ENCODE data around the gene PHETA1.
"Not testable (repeated sequence)": the region's sequence is repeated elsewhere in the genome, so short reads cannot be mapped to it uniquely, and the experiment has no call there.

PHETA1 gene

DNA sequence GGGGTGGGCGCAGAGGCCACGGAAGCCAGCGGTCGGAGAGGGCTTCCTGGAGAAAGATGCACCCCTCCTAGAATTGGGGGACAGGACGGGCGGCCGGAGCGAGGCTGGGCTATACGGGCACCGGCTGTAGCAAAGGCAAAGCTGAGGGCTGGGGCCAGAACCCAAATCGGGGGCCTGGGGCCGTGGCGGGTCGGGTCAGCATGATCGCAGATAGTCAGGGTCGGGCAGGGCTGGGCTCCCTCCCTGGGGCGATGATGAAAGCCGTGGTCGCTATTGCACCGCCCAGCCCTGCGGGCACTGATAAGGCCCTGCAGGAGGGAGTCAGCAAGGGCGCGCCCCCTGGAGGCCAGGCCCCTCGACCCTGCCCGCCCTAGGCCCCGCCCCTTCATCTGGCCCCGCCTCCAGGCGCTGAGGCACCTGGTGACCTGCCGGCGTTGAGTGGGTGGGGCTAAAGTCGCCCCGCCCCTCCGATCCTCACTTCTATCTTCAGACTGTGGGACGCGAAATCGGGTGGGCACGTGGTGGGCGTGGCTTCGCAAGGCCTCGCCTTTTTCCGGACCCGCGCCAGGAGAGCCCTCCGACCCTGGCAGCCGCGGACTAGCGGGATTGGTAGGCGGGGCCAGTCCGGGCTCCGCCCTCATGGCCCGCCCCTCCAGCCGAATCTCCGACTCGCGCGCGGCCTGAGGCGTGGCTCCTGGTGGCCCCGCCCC, 36.4 kb upstream of the PHETA1 start:
- DNase-seq (ENCODE audit: low spot score) = peak; percentile 98
- TF ChIP-seq CTCF (IDR thresholded peaks at IDR 0.05; ENCODE audit: extremely low read depth, insufficient read depth, missing control alignments) = peak; percentile 61
- in situ Hi-C loops (cut with MboI; ENCODE audit: low pct_unique_long_range_greater_than_20kb, low sequenced_read_pairs, unreplicated experiment) = no loop called here

DNA sequence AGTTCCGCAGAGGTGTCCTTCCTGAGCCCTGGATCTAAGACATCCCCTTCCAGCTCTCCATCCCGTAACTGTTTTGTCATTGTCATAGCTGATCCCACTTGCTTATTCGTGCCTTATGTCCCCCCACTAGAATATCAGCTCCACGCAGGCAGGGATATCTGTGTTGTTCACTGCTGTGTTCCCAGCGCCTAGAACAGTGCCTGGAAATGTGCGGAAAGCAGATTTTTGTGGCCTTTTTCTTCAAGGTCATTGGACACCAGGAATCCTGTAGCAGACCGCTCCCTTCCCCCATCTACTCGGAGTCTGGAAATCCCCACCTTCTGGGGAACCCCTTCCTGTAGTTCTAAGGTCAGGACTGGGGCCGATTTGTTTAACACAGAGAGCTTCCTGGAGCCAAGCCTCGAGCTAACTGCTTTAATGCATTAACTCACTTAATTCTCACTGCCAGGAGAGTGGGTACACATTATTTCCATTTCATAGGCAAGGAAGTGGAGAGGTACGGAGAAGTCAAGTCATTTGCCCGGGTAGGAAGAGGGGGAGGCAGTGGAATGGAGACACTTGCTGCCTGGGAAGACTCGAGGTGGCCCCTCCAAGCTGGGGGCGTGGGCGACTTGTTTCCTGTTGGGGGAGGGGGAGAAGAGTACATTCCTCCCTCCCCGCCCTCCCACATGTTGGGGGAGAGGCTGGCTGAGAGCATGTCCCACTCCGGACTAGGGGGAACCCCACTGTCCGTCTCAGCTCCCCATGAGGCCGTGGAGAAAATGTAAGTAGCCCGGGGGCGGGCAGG, 35.7 kb upstream of the PHETA1 start:
- TF ChIP-seq CTCF (IDR thresholded peaks at IDR 0.05; ENCODE audit: extremely low read depth, insufficient read depth, missing control alignments) = no peak
- peak; percentile 65 for DNase-seq (ENCODE audit: low spot score)
- in situ Hi-C loops (cut with MboI; ENCODE audit: low pct_unique_long_range_greater_than_20kb, low sequenced_read_pairs, unreplicated experiment) = loop anchor here (5.0 kb wide), 1 partner anchor 43 kb away; no protein-coding TSS in a partner anchor

GRCh38 chr12:111402490-111402824, 33.6 kb upstream of the PHETA1 start:
- in situ Hi-C loops (cut with MboI; ENCODE audit: low pct_unique_long_range_greater_than_20kb, low sequenced_read_pairs, unreplicated experiment) = loop anchor here (5.0 kb wide), 1 partner anchor 45 kb away; no protein-coding TSS in a partner anchor
- not testable (repeated sequence) for DNase-seq (ENCODE audit: low spot score)

GRCh38 chr12:111401167-111401605, 32.3 kb upstream of the PHETA1 start:
- no peak for TF ChIP-seq CTCF (IDR thresholded peaks at IDR 0.05; ENCODE audit: extremely low read depth, insufficient read depth, missing control alignments)
- DNase-seq (ENCODE audit: low spot score) = no peak
- in situ Hi-C loops (cut with MboI; ENCODE audit: low pct_unique_long_range_greater_than_20kb, low sequenced_read_pairs, unreplicated experiment) = loop anchor here (5.0 kb wide), 1 partner anchor 46 kb away; no protein-coding TSS in a partner anchor

DNA sequence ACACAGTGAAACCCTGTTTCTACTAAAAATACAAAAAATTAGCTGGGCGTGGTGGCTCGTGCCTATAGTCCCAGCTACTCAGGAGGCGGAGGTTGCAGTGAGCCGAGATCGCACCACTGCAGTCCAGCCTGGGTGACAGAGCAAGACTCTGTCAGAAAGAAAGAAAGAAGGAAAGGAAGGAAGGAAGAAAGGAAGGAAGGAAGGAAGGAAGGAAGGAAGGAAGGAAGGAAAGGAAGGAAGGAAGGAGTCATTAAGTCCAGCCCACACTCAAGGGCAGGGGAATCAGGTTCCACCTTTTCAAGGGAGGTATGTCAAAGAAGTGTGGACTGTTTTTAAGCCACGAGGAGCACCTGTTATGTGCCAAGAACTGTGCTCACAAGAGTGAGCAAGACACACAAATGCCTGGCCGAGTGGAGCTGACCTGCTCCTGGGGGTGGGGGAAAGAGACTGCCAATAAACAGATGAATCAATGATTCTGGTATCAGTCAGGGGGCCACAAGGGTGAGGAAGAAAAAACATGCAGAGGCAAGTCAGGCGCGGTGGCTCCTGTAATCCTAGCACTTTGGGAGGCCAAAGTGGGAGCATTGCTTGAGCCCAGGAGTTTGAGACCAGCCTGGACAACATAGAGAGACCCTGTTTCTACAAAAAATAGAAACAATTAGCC, 31.0 kb upstream of the PHETA1 start:
- DNase-seq (ENCODE audit: low spot score) = not testable (repeated sequence)
- in situ Hi-C loops (cut with MboI; ENCODE audit: low pct_unique_long_range_greater_than_20kb, low sequenced_read_pairs, unreplicated experiment) = loop anchor here (5.0 to 10.0 kb wide), 2 partner anchors 47 to 135 kb away; no protein-coding TSS in a partner anchor

DNA sequence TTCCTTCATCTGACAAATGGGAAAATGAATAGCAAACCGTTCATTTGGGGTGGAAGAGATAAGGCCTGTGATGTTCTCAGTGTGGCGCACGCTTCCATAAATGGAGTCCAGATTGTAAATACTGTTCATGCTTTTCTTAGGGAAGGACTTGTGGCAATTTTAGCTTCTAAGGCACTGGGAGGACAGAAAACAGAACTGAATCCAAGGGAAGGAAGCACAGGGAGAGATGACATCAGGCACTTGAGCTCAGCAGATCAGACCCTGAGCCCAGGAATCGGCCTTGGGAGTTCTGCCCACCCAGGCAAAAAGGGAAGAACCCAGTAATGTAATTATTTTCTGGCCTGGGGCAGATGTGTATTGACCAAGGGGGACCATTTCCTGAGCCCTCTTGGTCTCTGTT, 29.6 kb upstream of the PHETA1 start:
- in situ Hi-C loops (cut with MboI; ENCODE audit: low pct_unique_long_range_greater_than_20kb, low sequenced_read_pairs, unreplicated experiment) = loop anchor here (10.0 kb wide), 1 partner anchor 136 kb away; no protein-coding TSS in a partner anchor
- DNase-seq (ENCODE audit: low spot score) = no peak
- no peak for TF ChIP-seq CTCF (IDR thresholded peaks at IDR 0.05; ENCODE audit: extremely low read depth, insufficient read depth, missing control alignments)

GRCh38 chr12:111396726-111397445, 28.0 kb upstream of the PHETA1 start:
- DNase-seq (ENCODE audit: low spot score) = peak; percentile 85
- in situ Hi-C loops (cut with MboI; ENCODE audit: low pct_unique_long_range_greater_than_20kb, low sequenced_read_pairs, unreplicated experiment) = loop anchor here (10.0 kb wide), 1 partner anchor 138 kb away; no protein-coding TSS in a partner anchor
- peak; percentile 98 for TF ChIP-seq CTCF (IDR thresholded peaks at IDR 0.05; ENCODE audit: extremely low read depth, insufficient read depth, missing control alignments)

- in situ Hi-C loops (cut with MboI; ENCODE audit: low pct_unique_long_range_greater_than_20kb, low sequenced_read_pairs, unreplicated experiment) = loop anchor here (10.0 kb wide), 1 partner anchor 139 kb away; no protein-coding TSS in a partner anchor
- not testable (repeated sequence) for DNase-seq (ENCODE audit: low spot score)
Observed at GRCh38 chr12:111396271-111396670, 27.4 kb upstream of the PHETA1 start.

Measured in GM13977 (cell line).